Small intestine (tissue), 7 donors: ENCODE results near the gene UQCC5. TPM values are rescaled to one million over a fixed set of nuclear protein-coding genes. Genes with fewer than 3 reads are reported as not detected.

ENCODE experiments used
- DNase-seq, 2 donors: peaks; one replicate each; pipeline versions ENCODE4 v3.0.0 to v3.0.0-alpha.2; 2013
- FAIRE-seq: peaks from 2 replicates; lab custom pipeline; 2012; peaks lifted over from hg19 to GRCh38; lab: Jason Lieb, UNC
- H3K27ac ChIP-seq, 3 donors: one replicate each; pipeline ENCODE4 v1.5.1; 2013; ENCODE audit warnings: low read length in 2 of 3, mild to moderate bottlenecking in 2 of 3, control low read depth in 1 of 3, inconsistent platforms in 1 of 3, low read depth in 1 of 3, moderate library complexity in 1 of 3
- H3K27me3 ChIP-seq, 3 donors: one replicate each; pipeline ENCODE4 v1.6.1; 2013; ENCODE audit warnings: low read length in 3 of 3, inconsistent platforms in 1 of 3; ENCODE audit not compliant: control insufficient read depth in 3 of 3, insufficient read depth in 3 of 3
- H3K36me3 ChIP-seq, 3 donors: one replicate each; pipeline ENCODE4 v1.6.1; 2013; ENCODE audit warnings: low read length in 3 of 3, inconsistent platforms in 1 of 3, low read depth in 1 of 3, mild to moderate bottlenecking in 1 of 3, moderate library complexity in 1 of 3; ENCODE audit not compliant: control insufficient read depth in 3 of 3, insufficient read depth in 2 of 3
- H3K4me1 ChIP-seq, 3 donors: one replicate each; pipeline ENCODE4 v1.6.1; 2013; ENCODE audit warnings: low read length in 2 of 3, inconsistent platforms in 1 of 3, low read depth in 1 of 3, mild to moderate bottlenecking in 1 of 3, moderate library complexity in 1 of 3; ENCODE audit not compliant: control insufficient read depth in 3 of 3, insufficient read depth in 2 of 3
- H3K4me3 ChIP-seq, 3 donors: one replicate each; pipeline ENCODE4 v1.5.1; 2013; ENCODE audit warnings: low read length in 3 of 3, control low read depth in 1 of 3, inconsistent platforms in 1 of 3, low read depth in 1 of 3, mild to moderate bottlenecking in 1 of 3, moderate library complexity in 1 of 3
- H3K9me3 ChIP-seq, 2 donors: one replicate each; pipeline ENCODE4 v1.6.1; 2013; ENCODE audit warnings: low read depth in 1 of 2, low read length in 1 of 2; ENCODE audit not compliant: control insufficient read depth in 2 of 2, insufficient read depth in 1 of 2
- WGBS, 3 donors: extraction: QIAGEN DNeasy Blood & Tissue Kit; methylation state at CpG; one replicate each; pipeline ENCODE4 v1.1.7; 2013; 5-methylcytosine and 5-hydroxymethylcytosine counted together
- polyA plus RNA-seq, 4 donors: library from polyadenylated mRNA; stranded (reverse) in 3 of 4; unstranded in 1 of 4; fragments of 200-250 nt in 3 of 4; fragments of 120-200 nt in 1 of 4; gene quantifications; one replicate each; pipeline versions ENCODE4 v1.2.1 to v1.2.3, GENCODE V29; 2013
- donor health status: healthy with polysubstance abuse.
- donor health status: control.
- donor health status: control.
- donor health status: Bipolar disorder and iron deficiency.
- donor health status: healthy.

The UQCC5 gene
- polyA plus RNA-seq, 4 donors: 8.9 to 38.9 (median 20.3) TPM

GRCh38 chr3:52574056-52574965 is 37.9 kb downstream of the UQCC5 start:
- DNase-seq: no peak
- WGBS, 3 donors: 93 to 97% (median 94%) methylated on average over 6 of the region's 6 CpGs
- H3K27me3 ChIP-seq: no peaks in the 10 kb centered on the region
- FAIRE-seq: no peak
- no peak overlapping the region for H3K4me3 ChIP-seq
- peaks cover 7 to 34% (median 11%) of the 10 kb centered on the region in 3 donors for H3K36me3 ChIP-seq
- H3K27ac ChIP-seq: no peak overlapping the region
- H3K4me1 ChIP-seq: no peaks in the 10 kb centered on the region
- H3K9me3 ChIP-seq: no peaks in the 10 kb centered on the region

Other genes starting within 250 kb of the UQCC5 start
- gene GLYCTK, start 248.8 kb upstream of the UQCC5 start, polyA plus RNA-seq: 100 to 1,000 TPM in 3 of 4 donors, 10 to 100 TPM in 1; 97.5 to 184 (median 163) TPM
- gene DNAH1, start 220.3 kb upstream of the UQCC5 start, polyA plus RNA-seq: 10 to 100 TPM in 1 of 4 donors, 1 to 10 TPM in 3; 4.3 to 22.6 (median 7.5) TPM
- gene BAP1, start 126.6 kb upstream of the UQCC5 start, polyA plus RNA-seq: 10 to 100 TPM; 54.8 to 59.4 (median 58.0) TPM
- gene PHF7, start 125.9 kb upstream of the UQCC5 start, polyA plus RNA-seq: 10 to 100 TPM in 1 of 4 donors, 1 to 10 TPM in 3; 6.8 to 11.6 (median 8.8) TPM
- 10 to 100 TPM in 1 of 4 donors, 1 to 10 TPM in 2, under 1 TPM in 1; 0.67 to 30.4 (median 1.7) TPM for gene SEMA3G, start 91.5 kb upstream of the UQCC5 start, polyA plus RNA-seq
- gene TNNC1, start 82.6 kb upstream of the UQCC5 start, polyA plus RNA-seq: 100 to 1,000 TPM in 1 of 4 donors, 1 to 10 TPM in 2, under 1 TPM in 1; 0.79 to 110 (median 5.9) TPM
- 10 to 100 TPM; 25.9 to 78.1 (median 27.9) TPM for gene NISCH, start 81.0 kb upstream of the UQCC5 start, polyA plus RNA-seq
- gene STAB1, start 41.3 kb upstream of the UQCC5 start, polyA plus RNA-seq: 10 to 100 TPM in 2 of 4 donors, 1 to 10 TPM in 2; 2.0 to 72.1 (median 24.4) TPM
- gene NT5DC2, start 2.7 kb upstream of the UQCC5 start, polyA plus RNA-seq: 10 to 100 TPM in 3 of 4 donors, 1 to 10 TPM in 1; 4.9 to 46.9 (median 23.8) TPM
- gene PBRM1, start 149.3 kb downstream of the UQCC5 start, polyA plus RNA-seq: 10 to 100 TPM in 2 of 4 donors, 1 to 10 TPM in 2; 6.7 to 36.2 (median 12.3) TPM
- 10 to 100 TPM; 25.3 to 84.2 (median 55.3) TPM for gene GNL3, start 149.4 kb downstream of the UQCC5 start, polyA plus RNA-seq
- 10 to 100 TPM; 13.0 to 47.6 (median 26.3) TPM for gene GLT8D1, start 169.2 kb downstream of the UQCC5 start, polyA plus RNA-seq
- 100 to 1,000 TPM in 3 of 4 donors, 10 to 100 TPM in 1; 90.6 to 215 (median 153) TPM for gene SPCS1, start 169.5 kb downstream of the UQCC5 start, polyA plus RNA-seq
- 10 to 100 TPM in 1 of 4 donors, 1 to 10 TPM in 3; 3.0 to 18.5 (median 7.0) TPM for gene NEK4, start 234.3 kb downstream of the UQCC5 start, polyA plus RNA-seq
- under 1 TPM in 2 of 4 donors, not detected in 2; 0.13 to 0.58 TPM for gene ITIH1, start 241.0 kb downstream of the UQCC5 start, polyA plus RNA-seq